GM12878 (cell line): ENCODE data around the gene EN1. TPM values are rescaled to one million over a fixed set of nuclear protein-coding genes. Genes with fewer than 3 reads are reported as not detected.

Experiments used
- ATAC-seq: fragments of 200-7000 bp; cut with Tn5 transposase; 3 replicates; pipeline ENCODE4 v1.9.1; 2020; ENCODE audit warnings: mild to moderate bottlenecking, moderate library complexity
- BruUV-seq: library from RNA; stranded (reverse); fragments of 400-500 nt; replicated peaks from 2 replicates; lab custom pipeline; 2021; lab: Mats Ljungman, UMichigan
- CTCF ChIA-PET: fragments of 300-600 bp; sonication (Branson Sonifier 250); formaldehyde crosslinking; extraction: SDS; loops from one replicate; lab custom pipeline; 2021; ENCODE audit warnings: inconsistent platforms; lab: Yijun Ruan, JAX
- POLR2A ChIA-PET: fragments of 350-600 bp; formaldehyde crosslinking; extraction: SDS; loops from one replicate; lab custom pipeline; 2021; ENCODE audit warnings: inconsistent platforms; lab: Charles Lee
- RAD21 ChIA-PET: fragments of 300-600 bp; sonication (Branson Sonifier 250); formaldehyde crosslinking; loops from one replicate; lab custom pipeline; 2023; ENCODE audit warnings: antibody characterized with exemption; ENCODE audit not compliant: unreplicated experiment; lab: Charles Lee
- SMC1A ChIA-PET: fragments of 300-600 bp; sonication (Branson Sonifier 250); formaldehyde crosslinking; loops from one replicate; lab custom pipeline; 2023; ENCODE audit not compliant: unreplicated experiment, uncharacterized antibody; lab: Charles Lee
- DNase-seq: peaks from one replicate; pipeline ENCODE4 v3.0.0-alpha.2; 2011; ENCODE audit warnings: low read depth, low spot score
- FAIRE-seq: peaks from 3 replicates; lab custom pipeline; 2011; peaks lifted over from hg19 to GRCh38; lab: Jason Lieb, UNC
- H2AFZ ChIP-seq: 2 replicates; pipeline ENCODE4 v1.6.0; 2011; ENCODE audit warnings: low read depth, low read length, control low read depth; ENCODE audit not compliant: control insufficient read depth
- H3K27ac ChIP-seq: 2 replicates; pipeline ENCODE4 v1.5.1; 2011; ENCODE audit warnings: control low read depth; ENCODE audit not compliant: control insufficient read depth, insufficient read depth
- H3K27me3 ChIP-seq, 2 experiments: replicated peaks in 1 of 2; 2 replicates each; pipeline versions ENCODE4 v1.6.0 to v1.6.1; 2011; ENCODE audit warnings: low read length in 1 of 2; ENCODE audit not compliant: control insufficient read depth in 2 of 2, insufficient read depth in 2 of 2
- H3K36me3 ChIP-seq, 2 experiments: 2 replicates each; pipeline ENCODE4 v1.5.1; 2011; ENCODE audit warnings: low read length in 1 of 2; ENCODE audit not compliant: control insufficient read depth in 2 of 2, insufficient read depth in 2 of 2
- H3K4me1 ChIP-seq: 2 replicates; pipeline ENCODE4 v1.6.1; 2011; ENCODE audit warnings: mild to moderate bottlenecking, low read length, moderate library complexity, mixed read lengths; ENCODE audit not compliant: control insufficient read depth, insufficient read depth
- H3K4me2 ChIP-seq: 2 replicates; pipeline ENCODE4 v1.6.0; 2011; ENCODE audit warnings: control low read depth; ENCODE audit not compliant: control insufficient read depth, insufficient read depth
- H3K4me3 ChIP-seq: fragments of 200-600 bp; sonication (generic); 2 replicates; pipeline ENCODE4 v1.5.1; 2016
- H3K79me2 ChIP-seq: 2 replicates; pipeline ENCODE4 v1.6.0; 2011; ENCODE audit warnings: low read length; ENCODE audit not compliant: control insufficient read depth, insufficient read depth
- H3K9ac ChIP-seq: 2 replicates; pipeline ENCODE4 v1.8.0; 2011; ENCODE audit warnings: low read length, control low read depth, mixed read lengths; ENCODE audit not compliant: control insufficient read depth, insufficient read depth
- H3K9me3 ChIP-seq: replicated peaks from 3 replicates; pipeline ENCODE4 v1.5.1; 2011; ENCODE audit warnings: mild to moderate bottlenecking, low read length; ENCODE audit not compliant: control insufficient read depth, insufficient read depth
- H4K20me1 ChIP-seq: 2 replicates; pipeline ENCODE4 v1.6.0; 2011; ENCODE audit not compliant: control insufficient read depth, insufficient read depth
- ATF3 ChIP-seq: IDR thresholded peaks from 2 replicates; pipeline ENCODE4 v1.6.1; 2011; ENCODE audit warnings: low read depth, mild to moderate bottlenecking, low read length, moderate library complexity, borderline replicate concordance; ENCODE audit errors: extremely low read depth
- BCL11A ChIP-seq: IDR thresholded peaks from 2 replicates; pipeline ENCODE4 v1.6.1; 2011; ENCODE audit warnings: low read depth, low read length
- CREB1 ChIP-seq: IDR thresholded peaks from 2 replicates; pipeline ENCODE4 v1.6.1; 2012; ENCODE audit warnings: low read depth, mild to moderate bottlenecking, inconsistent platforms
- FOS ChIP-seq: IDR thresholded peaks from 3 replicates; pipeline ENCODE4 v1.6.1; 2011; ENCODE audit warnings: borderline replicate concordance; ENCODE audit not compliant: insufficient read length; ENCODE audit errors: extremely low read depth
- FOXM1 ChIP-seq: IDR thresholded peaks from 2 replicates; pipeline ENCODE4 v1.6.1; 2012; ENCODE audit warnings: low read depth, mild to moderate bottlenecking, inconsistent platforms, low read length, moderate library complexity
- HDGF ChIP-seq: fragments of 450-650 bp; IDR thresholded peaks from 2 replicates; pipeline ENCODE4 v1.6.1; 2016; ENCODE audit warnings: antibody characterized with exemption
- IKZF1 ChIP-seq: fragments of 450-650 bp; conservative IDR thresholded peaks from 2 replicates; pipeline ENCODE4 v1.6.1; 2017; ENCODE audit warnings: antibody characterized with exemption, mild to moderate bottlenecking
- LARP7 ChIP-seq: fragments of 450-650 bp; IDR thresholded peaks from 2 replicates; pipeline ENCODE4 v1.6.1; 2017; ENCODE audit warnings: mild to moderate bottlenecking
- POLR2AphosphoS5 ChIP-seq: IDR thresholded peaks from 2 replicates; pipeline ENCODE4 v1.6.1; 2011; ENCODE audit warnings: mild to moderate bottlenecking, low read length, inconsistent platforms
- RAD51 ChIP-seq: fragments of 450-650 bp; IDR thresholded peaks from 2 replicates; pipeline ENCODE4 v1.6.1; 2016; ENCODE audit warnings: moderate library complexity, mild to moderate bottlenecking, inconsistent platforms
- RCOR1 ChIP-seq: conservative IDR thresholded peaks from 2 replicates; pipeline ENCODE4 v1.6.1; 2012; ENCODE audit warnings: low read depth, low read length, improper control_type of control experiment
- RELA ChIP-seq: fragments of 450-650 bp; IDR thresholded peaks from 2 replicates; pipeline ENCODE4 v1.8.0; 2014; ENCODE audit warnings: borderline replicate concordance; ENCODE audit not compliant: partially characterized antibody
- SIN3A ChIP-seq: IDR thresholded peaks from 2 replicates; pipeline ENCODE4 v1.6.1; 2012; ENCODE audit warnings: low read depth, low read length, improper control_type of control experiment
- SMAD1 ChIP-seq: fragments of 450-650 bp; IDR thresholded peaks from 2 replicates; pipeline ENCODE4 v1.6.1; 2018; ENCODE audit warnings: mild to moderate bottlenecking, low read depth; ENCODE audit not compliant: partially characterized antibody
- SPI1 ChIP-seq: IDR thresholded peaks from 2 replicates; pipeline ENCODE4 v1.6.1; 2011; ENCODE audit warnings: low read depth, mild to moderate bottlenecking, low read length, moderate library complexity, borderline replicate concordance; ENCODE audit not compliant: insufficient read depth
- STAT1 ChIP-seq: fragments of 450-650 bp; conservative IDR thresholded peaks from 2 replicates; pipeline ENCODE4 v1.6.1; 2014; ENCODE audit warnings: antibody characterized with exemption, mild to moderate bottlenecking
- TAF1 ChIP-seq: IDR thresholded peaks from 2 replicates; pipeline ENCODE4 v1.6.1; 2011; ENCODE audit warnings: mild to moderate bottlenecking, low read depth, low read length, borderline replicate concordance
- TCF3 ChIP-seq: IDR thresholded peaks from 2 replicates; pipeline ENCODE4 v1.6.1; 2012; ENCODE audit warnings: low read depth, mild to moderate bottlenecking, low read length, borderline replicate concordance; ENCODE audit not compliant: insufficient read depth
- ZNF24 ChIP-seq: fragments of 450-650 bp; IDR thresholded peaks from 2 replicates; pipeline ENCODE4 v1.6.1; 2017; ENCODE audit warnings: antibody characterized with exemption, mild to moderate bottlenecking
- ZSCAN29 ChIP-seq: fragments of 450-650 bp; IDR thresholded peaks from 2 replicates; pipeline ENCODE4 v1.6.1; 2017; ENCODE audit warnings: mild to moderate bottlenecking, moderate library complexity
- WGBS: methylation state at CpG from one replicate; pipeline ENCODE4 v1.1.6; 2016; ENCODE audit warnings: low lambda C conversion rate; ENCODE audit not compliant: insufficient replicate concordance, insufficient coverage; ENCODE audit errors: missing lambda C conversion rate; 5-methylcytosine and 5-hydroxymethylcytosine counted together
- in situ Hi-C: fragments of 300-500 bp; cut with MboI; formaldehyde crosslinking; loops from 9 replicates; pipeline ENCODE4 v1.14.3; 2018; ENCODE audit warnings: mixed read lengths
- intact Hi-C: fragments of 100-400 bp; cut with micrococcal nuclease; formaldehyde crosslinking; loops from one replicate; pipeline ENCODE4 v1.14.2; 2022; ENCODE audit not compliant: unreplicated experiment
- polyA plus RNA-seq, 11 experiments: library from polyadenylated mRNA; depleted of rRNA in 4 of 11; unstranded in 6 of 11; stranded (reverse) in 5 of 11; fragments of >200 nt; fragmentation: Nextera tagmentation in 4 of 11; fragmentation: Illumina TruSeq in 1 of 11; extraction: Ambion mirVana in 4 of 11; extraction: Trizol in 1 of 11; gene quantifications; 1 replicate in 1 of 11; 2 replicates in 10 of 11; pipeline versions ENCODE4 v1.2.1 to v1.2.3, GENCODE V29; 2011 to 2016; ENCODE audit warnings: inconsistent platforms in 2 of 11, missing spikeins in 2 of 11, low read depth in 1 of 11
- total RNA-seq, 4 experiments: library from RNA; depleted of rRNA in 3 of 4; stranded (reverse); fragments of >200 nt in 3 of 4; fragmentation: Illumina TruSeq in 1 of 4; extraction: Trizol in 1 of 4; gene quantifications; 2 replicates each; pipeline versions ENCODE4 v1.2.1 to v1.2.3, GENCODE V29; 2013 to 2021
- TF ChIP-seq, protein P1 (sequence below): fragments of 150-350 bp; IDR thresholded peaks from 2 replicates; pipeline ENCODE4 v1.6.1; 2016; ENCODE audit warnings: low read depth, low read length
- TF ChIP-seq, protein P2 (sequence below): IDR thresholded peaks from 2 replicates; pipeline ENCODE4 v1.6.1; 2012; ENCODE audit warnings: low read depth, low read length, improper control_type of control experiment

Gene EN1
- total and polyA plus RNA-seq, 10 of the 15 experiments (the other 5 are each of a cell fraction or from before 2014, with no cell fraction given) = not detected

DNA sequence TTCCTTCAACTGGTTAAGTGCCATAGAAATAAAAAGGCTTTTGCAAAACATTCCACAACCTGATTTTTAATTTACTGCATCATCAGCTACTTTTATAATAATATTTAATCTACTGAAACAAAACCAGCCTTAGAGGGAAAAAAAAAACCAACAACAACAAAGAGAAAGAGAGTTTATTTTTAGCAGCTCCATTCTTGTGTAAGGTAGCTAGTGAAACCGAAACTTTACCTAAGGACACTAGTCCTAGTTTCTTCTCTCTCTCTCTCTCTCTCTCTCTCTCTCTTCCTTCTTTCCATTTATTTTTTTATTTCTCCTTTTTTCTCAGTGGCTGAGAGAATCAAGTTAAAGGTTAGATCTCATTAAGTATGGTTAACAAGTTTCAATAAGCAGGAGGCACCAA, 21.4 kb downstream of the EN1 start (continued):
- no peak for TF ChIP-seq SMAD1
- TF ChIP-seq ZNF24 = no peak

DNA sequence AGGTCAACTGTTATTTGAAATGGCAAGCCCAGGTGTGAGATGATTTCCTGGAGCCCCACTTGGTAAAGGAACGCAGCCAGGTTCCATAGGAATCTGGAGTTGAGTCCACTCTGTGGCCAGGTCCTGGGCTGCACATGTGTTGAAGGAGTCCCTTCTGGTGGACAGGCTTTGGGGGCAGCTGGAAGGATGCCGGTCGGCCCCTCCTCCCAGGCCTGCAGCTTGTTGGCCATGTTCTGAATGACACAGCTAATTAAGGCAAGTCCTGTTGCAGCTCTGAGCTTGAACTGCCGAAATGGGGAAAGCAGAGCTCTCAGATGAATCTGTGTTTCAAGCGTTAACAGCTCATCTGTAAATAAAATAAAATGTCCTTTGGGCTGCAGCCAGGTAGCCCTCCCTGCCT, 23.8 kb downstream of the EN1 start:
- DNase-seq (no peak), ATAC-seq (no peak), FAIRE-seq (no peak)
- Histone ChIP-seq H3K4me3 (no peak overlapping the region), H3K9me3 (no peaks in the 10 kb centered on the region), H3K9ac (no peak overlapping the region), H3K36me3 (no peaks in the 10 kb centered on the region), H3K79me2 (no peaks in the 10 kb centered on the region), H4K20me1 (no peaks in the 10 kb centered on the region), H3K4me1 (no peaks in the 10 kb centered on the region), H3K27me3 (peaks cover 2% of the 10 kb centered on the region in 2 experiments; a peak in 3 of 4 replicates), H3K4me2 (no peak overlapping the region), H2AFZ (no peak overlapping the region), H3K27ac (no peak overlapping the region)
- POLR2A ChIA-PET = no interaction called here
- intact Hi-C loops (no loop called here), in situ Hi-C loops (no loop called here)
- 30% methylated on average over 5 of the region's 5 CpGs for WGBS
- no peak for TF ChIP-seq FOXM1
- TF ChIP-seq ATF3 = no peak
- TF ChIP-seq STAT1 = no peak
- TF ChIP-seq HDGF = no peak
- TF ChIP-seq CREB1 = no peak
- TF ChIP-seq SIN3A = no peak
- no peak for TF ChIP-seq POLR2AphosphoS5
- TF ChIP-seq, protein P1, sequence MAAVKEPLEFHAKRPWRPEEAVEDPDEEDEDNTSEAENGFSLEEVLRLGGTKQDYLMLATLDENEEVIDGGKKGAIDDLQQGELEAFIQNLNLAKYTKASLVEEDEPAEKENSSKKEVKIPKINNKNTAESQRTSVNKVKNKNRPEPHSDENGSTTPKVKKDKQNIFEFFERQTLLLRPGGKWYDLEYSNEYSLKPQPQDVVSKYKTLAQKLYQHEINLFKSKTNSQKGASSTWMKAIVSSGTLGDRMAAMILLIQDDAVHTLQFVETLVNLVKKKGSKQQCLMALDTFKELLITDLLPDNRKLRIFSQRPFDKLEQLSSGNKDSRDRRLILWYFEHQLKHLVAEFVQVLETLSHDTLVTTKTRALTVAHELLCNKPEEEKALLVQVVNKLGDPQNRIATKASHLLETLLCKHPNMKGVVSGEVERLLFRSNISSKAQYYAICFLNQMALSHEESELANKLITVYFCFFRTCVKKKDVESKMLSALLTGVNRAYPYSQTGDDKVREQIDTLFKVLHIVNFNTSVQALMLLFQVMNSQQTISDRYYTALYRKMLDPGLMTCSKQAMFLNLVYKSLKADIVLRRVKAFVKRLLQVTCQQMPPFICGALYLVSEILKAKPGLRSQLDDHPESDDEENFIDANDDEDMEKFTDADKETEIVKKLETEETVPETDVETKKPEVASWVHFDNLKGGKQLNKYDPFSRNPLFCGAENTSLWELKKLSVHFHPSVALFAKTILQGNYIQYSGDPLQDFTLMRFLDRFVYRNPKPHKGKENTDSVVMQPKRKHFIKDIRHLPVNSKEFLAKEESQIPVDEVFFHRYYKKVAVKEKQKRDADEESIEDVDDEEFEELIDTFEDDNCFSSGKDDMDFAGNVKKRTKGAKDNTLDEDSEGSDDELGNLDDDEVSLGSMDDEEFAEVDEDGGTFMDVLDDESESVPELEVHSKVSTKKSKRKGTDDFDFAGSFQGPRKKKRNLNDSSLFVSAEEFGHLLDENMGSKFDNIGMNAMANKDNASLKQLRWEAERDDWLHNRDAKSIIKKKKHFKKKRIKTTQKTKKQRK = no peak
- TF ChIP-seq LARP7 = no peak
- no peak for TF ChIP-seq RELA
- TF ChIP-seq RCOR1 = no peak
- no peak for TF ChIP-seq ZSCAN29
- TF ChIP-seq FOS = no peak
- TF ChIP-seq TCF3 = no peak
- TF ChIP-seq SPI1 = no peak
- no peak for TF ChIP-seq BCL11A
- TF ChIP-seq, protein P2, sequence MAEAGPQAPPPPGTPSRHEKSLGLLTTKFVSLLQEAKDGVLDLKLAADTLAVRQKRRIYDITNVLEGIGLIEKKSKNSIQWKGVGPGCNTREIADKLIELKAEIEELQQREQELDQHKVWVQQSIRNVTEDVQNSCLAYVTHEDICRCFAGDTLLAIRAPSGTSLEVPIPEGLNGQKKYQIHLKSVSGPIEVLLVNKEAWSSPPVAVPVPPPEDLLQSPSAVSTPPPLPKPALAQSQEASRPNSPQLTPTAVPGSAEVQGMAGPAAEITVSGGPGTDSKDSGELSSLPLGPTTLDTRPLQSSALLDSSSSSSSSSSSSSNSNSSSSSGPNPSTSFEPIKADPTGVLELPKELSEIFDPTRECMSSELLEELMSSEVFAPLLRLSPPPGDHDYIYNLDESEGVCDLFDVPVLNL = no peak
- no peak for TF ChIP-seq IKZF1
- TF ChIP-seq TAF1 = no peak
- no peak for TF ChIP-seq RAD51
- no TSS peak for BruUV-seq
- SMC1A ChIA-PET = interaction anchor here (0.5 kb wide), 1 partner anchor 678 kb away, joined by 3 read pairs; no protein-coding TSS in a partner anchor
- RAD21 ChIA-PET = no interaction called here
- CTCF ChIA-PET = no interaction called here
